Hepatocyte (in vitro differentiated cells): ENCODE measurements around the gene SNED1. TPM values are rescaled to one million over a fixed set of nuclear protein-coding genes. Genes with fewer than 3 reads are reported as not detected.

Experiments
- DNase-seq: peaks from one replicate; pipeline ENCODE4 v3.0.0-alpha.2; 2016; ENCODE audit warnings: low spot score
- H2AFZ ChIP-seq: fragments of 200-600 bp; sonication (generic); 2 replicates; pipeline ENCODE4 v1.6.0; 2016; ENCODE audit warnings: antibody characterized with exemption, mild to moderate bottlenecking
- H3K27ac ChIP-seq: fragments of 200-600 bp; sonication (generic); 2 replicates; pipeline ENCODE4 v1.5.1; 2016; ENCODE audit warnings: mild to moderate bottlenecking
- H3K27me3 ChIP-seq: fragments of 200-600 bp; sonication (generic); 2 replicates; pipeline ENCODE4 v1.6.1; 2016
- H3K36me3 ChIP-seq: fragments of 200-600 bp; sonication (generic); replicated peaks from 2 replicates; pipeline ENCODE4 v1.5.1; 2016; ENCODE audit warnings: low read depth; ENCODE audit not compliant: insufficient read depth
- H3K4me1 ChIP-seq: fragments of 200-600 bp; sonication (generic); 2 replicates; pipeline ENCODE4 v1.5.1; 2016; ENCODE audit warnings: mild to moderate bottlenecking, moderate library complexity; ENCODE audit not compliant: insufficient read depth
- H3K4me2 ChIP-seq: fragments of 200-600 bp; sonication (generic); 2 replicates; pipeline ENCODE4 v1.6.0; 2016
- H3K4me3 ChIP-seq: fragments of 200-600 bp; sonication (generic); 2 replicates; pipeline ENCODE4 v1.5.1; 2016; ENCODE audit warnings: mild to moderate bottlenecking
- H3K79me2 ChIP-seq: fragments of 200-600 bp; sonication (generic); 2 replicates; pipeline ENCODE4 v1.6.0; 2017; ENCODE audit warnings: mild to moderate bottlenecking
- H3K9me2 ChIP-seq: fragments of 200-600 bp; sonication (generic); replicated peaks from 2 replicates; pipeline ENCODE4 v1.6.0; 2017; ENCODE audit warnings: mild to moderate bottlenecking; ENCODE audit not compliant: insufficient read depth
- H3K9me3 ChIP-seq: fragments of 200-600 bp; sonication (generic); 2 replicates; pipeline ENCODE4 v1.5.1; 2016; ENCODE audit warnings: low read depth, mild to moderate bottlenecking
- H4K20me1 ChIP-seq: fragments of 200-600 bp; sonication (generic); 2 replicates; pipeline ENCODE4 v1.6.0; 2016; ENCODE audit warnings: mild to moderate bottlenecking; ENCODE audit not compliant: insufficient read depth, poor library complexity, severe bottlenecking
- CTCF ChIP-seq: fragments of 200-600 bp; sonication (generic); IDR thresholded peaks from 2 replicates; pipeline ENCODE4 v1.5.1; 2016; ENCODE audit warnings: antibody characterized with exemption, mild to moderate bottlenecking; ENCODE audit not compliant: poor library complexity
- EZH2 ChIP-seq: fragments of 200-600 bp; sonication (generic); IDR thresholded peaks from 2 replicates; pipeline ENCODE4 v1.6.1; 2016; ENCODE audit warnings: antibody characterized with exemption, mild to moderate bottlenecking, borderline replicate concordance
- EZH2phosphoT487 ChIP-seq: fragments of 200-600 bp; sonication (generic); IDR thresholded peaks from one replicate; pipeline ENCODE4 v1.6.1; 2018; ENCODE audit warnings: antibody characterized with exemption, mild to moderate bottlenecking, low read depth, moderate library complexity; ENCODE audit not compliant: unreplicated experiment, severe bottlenecking
- WGBS: methylation state at CpG from one replicate; pipeline ENCODE4 v1.1.6; 2016; ENCODE audit warnings: low lambda C conversion rate; ENCODE audit errors: missing lambda C conversion rate; 5-methylcytosine and 5-hydroxymethylcytosine counted together
- polyA plus RNA-seq: library from polyadenylated mRNA; unstranded; fragments of >200 nt; fragmentation: Nextera tagmentation; extraction: Ambion mirVana; gene quantifications from 2 replicates; pipeline ENCODE4 v1.2.1, GENCODE V29; 2016
- total RNA-seq: library from RNA; depleted of rRNA; stranded (reverse); fragments of >200 nt; gene quantifications from 2 replicates; pipeline ENCODE4 v1.2.3, GENCODE V29; 2014

Gene SNED1
- total and polyA plus RNA-seq, 2 experiments from 2014 or later = 4.6 to 6.5 TPM

DNA sequence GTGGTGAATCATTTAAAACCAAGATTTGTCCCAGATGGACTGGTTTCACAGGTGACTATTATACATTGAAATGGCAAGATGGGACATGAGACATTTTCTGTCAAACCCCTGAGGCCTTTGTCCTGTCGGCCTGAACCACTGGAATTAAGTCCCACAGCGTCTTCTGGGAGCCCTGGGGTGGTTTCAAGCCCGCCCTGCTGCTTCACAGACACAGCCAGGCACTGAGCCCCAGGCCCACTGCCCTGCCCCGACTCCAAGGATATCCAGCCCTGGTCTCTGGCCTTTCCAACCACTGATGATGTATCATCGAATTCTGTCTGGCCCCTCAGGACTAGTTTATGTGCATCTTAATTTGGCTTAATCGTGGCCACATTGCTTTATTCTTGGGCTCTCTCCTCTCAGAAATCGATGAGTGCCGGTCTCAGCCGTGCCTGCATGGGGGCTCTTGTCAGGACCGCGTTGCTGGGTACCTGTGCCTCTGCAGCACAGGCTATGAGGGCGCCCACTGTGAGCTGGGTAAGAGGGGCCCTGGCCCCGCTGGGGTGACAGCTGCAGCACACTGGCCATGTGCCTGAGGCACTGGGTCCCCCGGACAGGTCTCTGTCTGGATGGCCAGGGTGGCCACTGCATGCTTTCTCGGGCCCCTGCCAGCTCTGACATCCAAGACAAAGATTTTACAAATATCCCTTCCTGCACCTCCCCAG lies 64.1 kb downstream of the SNED1 start:
- DNase-seq = no peak
- H3K27ac ChIP-seq = no peak overlapping the region
- H3K36me3 ChIP-seq = no peaks in the 10 kb centered on the region
- no peaks in the 10 kb centered on the region for H3K9me3 ChIP-seq
- TF ChIP-seq EZH2 (no peak), CTCF (no peak), EZH2phosphoT487 (no peak)
- no peaks in the 10 kb centered on the region for H3K9me2 ChIP-seq
- no peak overlapping the region for H3K4me3 ChIP-seq
- no peaks in the 10 kb centered on the region for H3K79me2 ChIP-seq
- no peak overlapping the region for H3K4me2 ChIP-seq
- 88% methylated on average over 15 of the region's 15 CpGs for WGBS
- no peaks in the 10 kb centered on the region for H3K4me1 ChIP-seq
- H2AFZ ChIP-seq = no peak overlapping the region
- no peaks in the 10 kb centered on the region for H4K20me1 ChIP-seq
- no peaks in the 10 kb centered on the region for H3K27me3 ChIP-seq

- no peaks in the 10 kb centered on the region for H3K79me2 ChIP-seq
- H3K4me2 ChIP-seq = peak overlapping the region; percentile 82
- H3K4me1 ChIP-seq = no peaks in the 10 kb centered on the region
- H3K36me3 ChIP-seq = no peaks in the 10 kb centered on the region
- no peak for DNase-seq
- H3K4me3 ChIP-seq = no peak overlapping the region
- WGBS = 78% methylated on average over 13 of the region's 13 CpGs
- no peak overlapping the region for H3K27ac ChIP-seq
- no peak overlapping the region for H2AFZ ChIP-seq
- no peaks in the 10 kb centered on the region for H4K20me1 ChIP-seq
- H3K9me3 ChIP-seq = no peaks in the 10 kb centered on the region
- TF ChIP-seq CTCF = no peak
- no peak for TF ChIP-seq EZH2
- no peak for TF ChIP-seq EZH2phosphoT487
- no peaks in the 10 kb centered on the region for H3K27me3 ChIP-seq
- H3K9me2 ChIP-seq = no peaks in the 10 kb centered on the region
Observed at GRCh38 chr2:241063093-241063551, 64.7 kb downstream of the SNED1 start.

GRCh38 chr2:241063587-241063986 lies 65.2 kb downstream of the SNED1 start:
- TF ChIP-seq EZH2phosphoT487 (no peak), EZH2 (no peak), CTCF (peak; percentile 8)
- H3K27me3 ChIP-seq = no peaks in the 10 kb centered on the region
- no peaks in the 10 kb centered on the region for H3K9me2 ChIP-seq
- no peak overlapping the region for H3K27ac ChIP-seq
- H3K4me1 ChIP-seq = no peaks in the 10 kb centered on the region
- H3K4me2 ChIP-seq = peak overlapping the region; percentile 82
- no peaks in the 10 kb centered on the region for H3K9me3 ChIP-seq
- no peak for DNase-seq
- no peaks in the 10 kb centered on the region for H3K36me3 ChIP-seq
- WGBS = 48% methylated on average over 4 of the region's 8 CpGs
- H3K4me3 ChIP-seq = no peak overlapping the region
- no peaks in the 10 kb centered on the region for H3K79me2 ChIP-seq
- H4K20me1 ChIP-seq = no peaks in the 10 kb centered on the region
- no peak overlapping the region for H2AFZ ChIP-seq
